HEK293 (cell line): Measurements from ENCODE around the gene PNMA1.

Source experiments
- CTCF ChIA-PET: fragments of 350-600 bp; formaldehyde crosslinking; extraction: SDS; loops from one replicate; lab custom pipeline; 2021; ENCODE audit warnings: antibody characterized with exemption; lab: Yijun Ruan, JAX
- POLR2A ChIA-PET: fragments of 300-600 bp; formaldehyde crosslinking; extraction: SDS; loops from one replicate; lab custom pipeline; 2020; ENCODE audit warnings: antibody characterized with exemption, inconsistent platforms; lab: Yijun Ruan, JAX
- H3K27ac ChIP-seq: fragments of 200-500 bp; sonication (Bioruptor generic); 2 replicates; pipeline ENCODE4 v1.5.1; 2014; ENCODE audit warnings: low read depth, low read length, control low read depth, inconsistent platforms; ENCODE audit errors: extremely low read depth
- H3K36me3 ChIP-seq, 2 experiments: fragments of 200-500 bp in 1 of 2; sonication (Bioruptor generic) in 1 of 2; 1 replicate in 1 of 2; 2 replicates in 1 of 2; pipeline ENCODE4 v1.5.1; 2014 to 2017; ENCODE audit warnings: inconsistent platforms in 2 of 2, low read length in 2 of 2; ENCODE audit not compliant: control insufficient read depth in 2 of 2, insufficient read depth in 1 of 2
- H3K4me1 ChIP-seq: fragments of 200-500 bp; sonication (Bioruptor generic); 2 replicates; pipeline ENCODE4 v1.5.1; 2014; ENCODE audit warnings: mild to moderate bottlenecking, low read length, inconsistent platforms; ENCODE audit not compliant: control insufficient read depth, insufficient read depth
- H3K4me3 ChIP-seq: 2 replicates; pipeline ENCODE4 v1.5.1; 2011; ENCODE audit warnings: low read depth, mild to moderate bottlenecking, control low read depth, low read length, moderate library complexity
- H3K9me3 ChIP-seq: fragments of 200-500 bp; sonication (Bioruptor generic); 2 replicates; pipeline ENCODE4 v1.5.1; 2014; ENCODE audit warnings: low read depth, low read length, inconsistent platforms; ENCODE audit not compliant: control insufficient read depth, insufficient read depth
- GLIS1 ChIP-seq: fragments of 450-650 bp; formaldehyde crosslinking; IDR thresholded peaks from 2 replicates; pipeline ENCODE4 v1.5.1; 2016; ENCODE audit warnings: missing biosample characterization, missing genetic modification characterization
- GLIS2 ChIP-seq: fragments of 450-650 bp; formaldehyde crosslinking; IDR thresholded peaks from 2 replicates; pipeline ENCODE4 v1.5.1; 2016; ENCODE audit warnings: missing biosample characterization, missing genetic modification characterization
- HOXD13 ChIP-seq: sonication (generic); formaldehyde crosslinking; IDR thresholded peaks from 2 replicates; pipeline ENCODE4 v1.8.0; 2022; ENCODE audit warnings: missing genetic modification reagents, borderline replicate concordance
- KLF1 ChIP-seq: fragments of 450-650 bp; formaldehyde crosslinking; IDR thresholded peaks from 2 replicates; pipeline ENCODE4 v1.5.1; 2016; ENCODE audit warnings: missing biosample characterization, missing genetic modification characterization
- KLF16 ChIP-seq: fragments of 450-650 bp; formaldehyde crosslinking; IDR thresholded peaks from 2 replicates; pipeline ENCODE4 v1.5.1; 2017; ENCODE audit warnings: missing biosample characterization, missing genetic modification characterization
- KLF8 ChIP-seq: fragments of 450-650 bp; formaldehyde crosslinking; IDR thresholded peaks from 2 replicates; pipeline ENCODE4 v1.5.1; 2016; ENCODE audit warnings: missing biosample characterization, missing genetic modification characterization
- ZBTB48 ChIP-seq: fragments of 450-650 bp; formaldehyde crosslinking; IDR thresholded peaks from 2 replicates; pipeline ENCODE4 v1.5.1; 2016; ENCODE audit warnings: missing biosample characterization, missing genetic modification characterization
- ZIC2 ChIP-seq: fragments of 450-650 bp; formaldehyde crosslinking; IDR thresholded peaks from 2 replicates; pipeline ENCODE4 v1.5.1; 2016; ENCODE audit warnings: missing biosample characterization, missing genetic modification characterization
- ZNF132 ChIP-seq: fragments of 450-650 bp; formaldehyde crosslinking; IDR thresholded peaks from 2 replicates; pipeline ENCODE4 v1.5.1; 2017; ENCODE audit warnings: missing biosample characterization, missing genetic modification characterization, borderline replicate concordance
- ZNF133 ChIP-seq: fragments of 450-650 bp; formaldehyde crosslinking; IDR thresholded peaks from 2 replicates; pipeline ENCODE4 v1.5.1; 2016; ENCODE audit warnings: missing biosample characterization, missing genetic modification characterization
- ZNF175 ChIP-seq: fragments of 450-650 bp; formaldehyde crosslinking; IDR thresholded peaks from 2 replicates; pipeline ENCODE4 v1.5.1; 2016; ENCODE audit warnings: missing biosample characterization, missing genetic modification characterization
- ZNF2 ChIP-seq: fragments of 450-650 bp; formaldehyde crosslinking; IDR thresholded peaks from 2 replicates; pipeline ENCODE4 v1.5.1; 2016; ENCODE audit warnings: missing biosample characterization, missing genetic modification characterization
- ZNF202 ChIP-seq: fragments of 450-650 bp; formaldehyde crosslinking; IDR thresholded peaks from 2 replicates; pipeline ENCODE4 v1.5.1; 2016; ENCODE audit warnings: missing biosample characterization, missing genetic modification characterization, borderline replicate concordance
- ZNF292 ChIP-seq: fragments of 450-650 bp; formaldehyde crosslinking; IDR thresholded peaks from 2 replicates; pipeline ENCODE4 v1.5.1; 2016; ENCODE audit warnings: low read depth, missing biosample characterization, missing genetic modification characterization, borderline replicate concordance
- ZNF335 ChIP-seq: fragments of 450-650 bp; formaldehyde crosslinking; conservative IDR thresholded peaks from 2 replicates; pipeline ENCODE4 v1.5.1; 2016; ENCODE audit warnings: missing biosample characterization, missing genetic modification characterization
- ZNF521 ChIP-seq: fragments of 450-650 bp; formaldehyde crosslinking; IDR thresholded peaks from 2 replicates; pipeline ENCODE4 v1.5.1; 2017; ENCODE audit warnings: missing biosample characterization, mild to moderate bottlenecking, missing genetic modification characterization
- ZNF585B ChIP-seq: fragments of 450-650 bp; formaldehyde crosslinking; IDR thresholded peaks from 2 replicates; pipeline ENCODE4 v1.5.1; 2016; ENCODE audit warnings: missing biosample characterization, missing genetic modification characterization
- ZNF600 ChIP-seq: fragments of 450-650 bp; formaldehyde crosslinking; IDR thresholded peaks from 2 replicates; pipeline ENCODE4 v1.5.1; 2016; ENCODE audit warnings: missing biosample characterization, missing genetic modification characterization
- ZNF658 ChIP-seq: fragments of 450-650 bp; formaldehyde crosslinking; IDR thresholded peaks from 2 replicates; pipeline ENCODE4; 2016; ENCODE audit warnings: missing biosample characterization, missing genetic modification characterization
- ZNF664 ChIP-seq: fragments of 450-650 bp; formaldehyde crosslinking; IDR thresholded peaks from 2 replicates; pipeline ENCODE4 v1.5.1; 2016; ENCODE audit warnings: missing biosample characterization, missing genetic modification characterization
- ZNF670 ChIP-seq: fragments of 450-650 bp; formaldehyde crosslinking; IDR thresholded peaks from 2 replicates; pipeline ENCODE4 v1.5.1; 2016; ENCODE audit warnings: missing biosample characterization, missing genetic modification characterization, low read depth
- ZNF768 ChIP-seq: fragments of 450-650 bp; formaldehyde crosslinking; IDR thresholded peaks from 2 replicates; pipeline ENCODE4 v1.5.1; 2018; ENCODE audit warnings: missing biosample characterization, mild to moderate bottlenecking, missing genetic modification characterization
- ZNF785 ChIP-seq: fragments of 450-650 bp; formaldehyde crosslinking; IDR thresholded peaks from 2 replicates; pipeline ENCODE4 v1.5.1; 2016; ENCODE audit warnings: missing biosample characterization, missing genetic modification characterization
- ZNF830 ChIP-seq: fragments of 450-650 bp; IDR thresholded peaks from 2 replicates; pipeline ENCODE4 v1.5.0; 2018; ENCODE audit warnings: missing biosample characterization, missing genetic modification characterization, low read depth, mild to moderate bottlenecking, moderate library complexity
- TF ChIP-seq, protein P1 (sequence below): fragments of 450-650 bp; formaldehyde crosslinking; IDR thresholded peaks from 2 replicates; pipeline ENCODE4 v1.5.1; 2016; ENCODE audit warnings: missing biosample characterization, missing genetic modification characterization
- TF ChIP-seq, protein P2 (sequence below): fragments of 450-650 bp; formaldehyde crosslinking; IDR thresholded peaks from 2 replicates; pipeline ENCODE4 v1.5.1; 2016; ENCODE audit warnings: missing biosample characterization, missing genetic modification characterization

The PNMA1 gene

DNA sequence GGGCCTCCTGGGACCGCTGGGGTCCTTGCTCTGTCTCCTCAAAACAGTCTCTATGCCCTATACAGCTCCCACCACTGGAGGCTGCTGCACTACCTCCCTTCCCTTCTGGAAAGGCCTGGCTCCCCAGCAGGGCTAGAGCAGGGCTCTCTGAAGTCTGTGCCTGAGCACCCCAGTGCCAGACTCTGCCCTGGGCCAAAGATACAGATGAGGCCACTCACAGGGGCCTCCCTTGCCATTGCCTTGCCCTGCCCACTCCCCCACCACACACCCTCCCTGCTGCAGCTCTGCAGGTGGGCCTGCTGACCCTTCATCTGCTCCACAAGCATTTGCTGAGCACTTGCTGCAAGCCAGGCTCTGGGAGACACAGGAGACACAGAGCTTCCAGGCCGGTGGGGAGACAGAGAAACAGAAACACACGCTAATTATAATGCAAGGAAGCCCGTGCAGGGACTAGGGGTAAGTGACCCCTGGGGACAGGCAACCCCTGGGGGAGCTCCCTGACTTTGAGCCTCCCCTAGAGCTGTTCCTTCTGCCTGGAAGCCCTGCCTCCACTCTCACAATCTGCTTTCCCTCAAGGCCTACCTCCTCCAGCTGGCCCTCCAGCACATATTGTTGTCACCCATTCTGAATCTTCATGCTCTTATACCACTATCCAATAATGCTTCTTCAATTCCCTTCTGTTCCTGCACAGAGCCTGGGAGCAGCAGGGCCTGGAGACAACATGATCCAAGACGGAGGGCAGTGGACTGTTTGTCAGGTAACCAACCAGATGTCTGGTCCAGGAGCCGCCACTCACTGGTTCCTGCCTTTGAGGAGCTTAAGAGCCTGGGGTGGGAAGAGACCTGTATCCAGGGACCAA is 32.6 kb upstream of the PNMA1 start:
- H3K27ac ChIP-seq: peak overlapping the region; percentile 34; the same call in 1 of the 2 replicates
- POLR2A ChIA-PET: interaction anchor here (0.9 kb wide), 1 partner anchor 12 kb away, joined by 3 read pairs; no protein-coding TSS in a partner anchor

DNA sequence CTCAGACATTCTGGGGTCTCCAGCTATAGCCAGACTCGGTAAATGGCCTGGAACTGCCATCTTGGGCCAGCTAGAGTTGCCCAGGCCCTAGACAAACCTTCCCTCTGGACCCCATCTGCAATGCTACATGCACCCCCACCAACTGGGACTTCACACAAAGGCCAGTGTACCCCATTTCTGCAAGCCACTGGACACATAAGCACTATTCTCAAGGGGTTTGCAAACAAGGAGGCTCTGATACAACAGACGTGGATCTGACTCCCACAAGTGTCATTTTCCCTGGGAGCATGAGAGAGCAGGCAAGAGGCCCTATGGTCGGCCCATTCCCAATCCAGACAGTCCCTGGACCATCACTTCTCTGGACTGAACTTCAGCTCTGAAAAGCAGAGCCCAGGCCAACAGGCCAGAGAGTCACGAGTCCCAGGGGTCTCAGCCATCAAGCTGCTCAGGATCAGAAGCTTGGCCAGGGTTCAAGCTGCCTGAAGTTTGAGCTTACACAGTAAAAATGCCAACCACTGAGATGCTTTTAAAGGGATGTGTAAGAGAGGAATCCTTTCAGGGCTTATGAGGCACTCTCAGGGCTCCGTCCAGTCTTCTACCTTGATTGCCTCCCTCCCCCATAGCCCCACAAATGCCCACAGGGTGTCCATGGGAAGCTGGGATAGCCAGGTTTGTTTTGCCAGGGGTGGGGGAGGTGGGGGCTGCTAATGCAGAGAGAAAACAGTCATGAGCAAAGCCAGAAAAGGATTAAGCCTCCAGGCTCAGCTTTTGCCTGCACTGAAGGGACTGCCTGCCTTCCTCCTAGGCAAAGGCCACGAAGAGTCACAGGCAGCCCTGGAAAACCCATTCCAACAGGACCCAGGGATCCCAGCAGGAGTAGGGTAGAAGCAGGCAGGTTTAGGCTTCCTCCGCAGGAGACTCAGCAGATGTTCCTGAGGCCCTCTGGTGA is 31.7 kb upstream of the PNMA1 start:
- Histone ChIP-seq H3K27ac (no peak overlapping the region), H3K4me3 (no peak overlapping the region), H3K9me3 (no peaks in the 10 kb centered on the region), H3K4me1 (peaks cover 26% of the 10 kb centered on the region), H3K36me3 (no peaks in the 10 kb centered on the region)
- POLR2A ChIA-PET: no interaction called here
- TF ChIP-seq ZNF133: 0 out of 2 replicates have a peak, but pooled peaks have one; percentile 31
- TF ChIP-seq ZNF335 (tag by site-specific recombination): peak; percentile 57
- no peak for TF ChIP-seq KLF16 (tag by site-specific recombination)
- CTCF ChIA-PET: interaction anchor here (0.8 to 1.8 kb wide), 4 partner anchors 9 to 113 kb away, joined by 3 to 13 read pairs (median 4); no protein-coding TSS in a partner anchor

More for the DNA sequence above, 32.6 kb upstream of the PNMA1 start:
- Histone ChIP-seq H3K4me1 (peaks cover 26% of the 10 kb centered on the region), H3K9me3 (no peaks in the 10 kb centered on the region), H3K4me3 (no peak overlapping the region)
- CTCF ChIA-PET: interaction anchor here (0.7 to 1.2 kb wide), 6 partner anchors 8 to 1491 kb away, joined by 3 to 5 read pairs (median 3); no protein-coding TSS in a partner anchor
- TF ChIP-seq ZNF785 (tag by site-specific recombination) (no peak), GLIS2 (peak; percentile 36; the same call in 1 of the 2 replicates), ZNF132 (no peak), KLF1 (tag by site-specific recombination) (no peak), ZNF335 (tag by site-specific recombination) (0 out of 2 replicates have a peak, but pooled peaks have one; percentile 16), ZNF600 (tag by site-specific recombination) (no peak), ZNF202 (tag by site-specific recombination) (no peak), ZNF175 (tag by site-specific recombination) (no peak), ZIC2 (tag by site-specific recombination) (peak; percentile 70), ZNF585B (tag by site-specific recombination) (no peak), ZNF521 (tag by site-specific recombination) (no peak), ZBTB48 (tag by site-specific recombination) (no peak), ZNF292 (no peak), HOXD13 (CRISPR knock-in tag) (no peak), ZNF2 (tag by site-specific recombination) (no peak), ZNF664 (no peak), ZNF768 (tag by site-specific recombination) (no peak), ZNF670 (tag by site-specific recombination) (no peak), KLF8 (tag by site-specific recombination) (no peak), ZNF658 (tag by site-specific recombination) (no peak), ZNF830 (tag by site-specific recombination) (no peak), GLIS1 (tag by site-specific recombination) (peak; percentile 85), KLF16 (tag by site-specific recombination) (no peak)
- TF ChIP-seq, protein P1, sequence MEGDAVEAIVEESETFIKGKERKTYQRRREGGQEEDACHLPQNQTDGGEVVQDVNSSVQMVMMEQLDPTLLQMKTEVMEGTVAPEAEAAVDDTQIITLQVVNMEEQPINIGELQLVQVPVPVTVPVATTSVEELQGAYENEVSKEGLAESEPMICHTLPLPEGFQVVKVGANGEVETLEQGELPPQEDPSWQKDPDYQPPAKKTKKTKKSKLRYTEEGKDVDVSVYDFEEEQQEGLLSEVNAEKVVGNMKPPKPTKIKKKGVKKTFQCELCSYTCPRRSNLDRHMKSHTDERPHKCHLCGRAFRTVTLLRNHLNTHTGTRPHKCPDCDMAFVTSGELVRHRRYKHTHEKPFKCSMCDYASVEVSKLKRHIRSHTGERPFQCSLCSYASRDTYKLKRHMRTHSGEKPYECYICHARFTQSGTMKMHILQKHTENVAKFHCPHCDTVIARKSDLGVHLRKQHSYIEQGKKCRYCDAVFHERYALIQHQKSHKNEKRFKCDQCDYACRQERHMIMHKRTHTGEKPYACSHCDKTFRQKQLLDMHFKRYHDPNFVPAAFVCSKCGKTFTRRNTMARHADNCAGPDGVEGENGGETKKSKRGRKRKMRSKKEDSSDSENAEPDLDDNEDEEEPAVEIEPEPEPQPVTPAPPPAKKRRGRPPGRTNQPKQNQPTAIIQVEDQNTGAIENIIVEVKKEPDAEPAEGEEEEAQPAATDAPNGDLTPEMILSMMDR (tag by site-specific recombination): 0 out of 2 replicates have a peak, but pooled peaks have one; percentile 17
- TF ChIP-seq, protein P2, sequence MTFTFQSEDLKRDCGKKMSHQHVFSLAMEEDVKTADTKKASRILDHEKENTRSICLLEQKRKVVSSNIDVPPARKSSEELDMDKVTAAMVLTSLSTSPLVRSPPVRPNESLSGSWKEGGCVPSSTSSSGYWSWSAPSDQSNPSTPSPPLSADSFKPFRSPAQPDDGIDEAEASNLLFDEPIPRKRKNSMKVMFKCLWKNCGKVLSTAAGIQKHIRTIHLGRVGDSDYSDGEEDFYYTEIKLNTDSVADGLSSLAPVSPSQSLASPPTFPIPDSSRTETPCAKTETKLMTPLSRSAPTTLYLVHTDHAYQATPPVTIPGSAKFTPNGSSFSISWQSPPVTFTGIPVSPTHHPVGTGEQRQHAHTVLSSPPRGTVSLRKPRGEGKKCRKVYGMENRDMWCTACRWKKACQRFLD (tag by site-specific recombination): no peak
- TF ChIP-seq, all 188 proteins: peak for 5
- no peaks in the 10 kb centered on the region for H3K36me3 ChIP-seq
